Pancreas (tissue), 10 donors: ENCODE data around the gene CD27. TPM values are rescaled to one million over a fixed set of nuclear protein-coding genes. Genes with fewer than 3 reads are reported as not detected.
"Not testable (repeated sequence)": the region's sequence is repeated elsewhere in the genome, so short reads cannot be mapped to it uniquely, and the experiment has no call there.

Source experiments
- ATAC-seq, 4 donors: fragments of 200-7000 bp; cut with Tn5 transposase; one replicate each; pipeline versions ENCODE4 v1.8.0 to v1.9.1; 2020; ENCODE audit warnings: mild to moderate bottlenecking in 4 of 4, moderate library complexity in 4 of 4
- DNase-seq, 6 donors: peaks; one replicate each; pipeline ENCODE4 v3.0.0-alpha.2; 2020
- FAIRE-seq: peaks from 2 replicates; lab custom pipeline; 2012; peaks lifted over from hg19 to GRCh38; lab: Jason Lieb, UNC
- H3K27ac ChIP-seq, 4 donors: fragments of 200-600 bp; sonication (generic); 1 replicate in 3 of 4; 2 replicates in 1 of 4; pipeline versions ENCODE4 v1.5.0 to v1.8.0; 2020
- H3K27me3 ChIP-seq, 4 donors: fragments of 200-600 bp; one replicate each; pipeline ENCODE4 v1.8.0; 2021
- H3K36me3 ChIP-seq, 3 donors: fragments of 200-600 bp; sonication (generic) in 1 of 3; one replicate each; pipeline versions ENCODE4 v1.5.0 to v1.8.0; 2020 to 2021
- H3K4me1 ChIP-seq, 3 donors: fragments of 200-600 bp; one replicate each; pipeline ENCODE4 v1.8.0; 2021
- H3K4me3 ChIP-seq, 4 donors: fragments of 200-600 bp; sonication (generic) in 2 of 4; one replicate each; pipeline versions ENCODE4 v1.5.0 to v1.8.0; 2020 to 2021
- H3K9me3 ChIP-seq, 4 donors: fragments of 200-600 bp; one replicate each; pipeline ENCODE4 v1.8.0; 2021
- CTCF ChIP-seq, 4 donors: fragments of 200-600 bp; sonication (generic) in 3 of 4; IDR thresholded peaks; one replicate each; pipeline versions ENCODE4 v1.5.0 to v1.8.0; 2021; ENCODE audit warnings: antibody characterized with exemption in 4 of 4
- WGBS, 2 donors: extraction: QIAGEN DNeasy Blood & Tissue Kit; methylation state at CpG; one replicate each; pipeline ENCODE4 v1.1.7; 2013; 5-methylcytosine and 5-hydroxymethylcytosine counted together
- intact Hi-C, 3 donors: fragments of 100-400 bp; cut with DNase I; formaldehyde crosslinking; loops; one replicate each; pipeline versions ENCODE4 v1.11.1 to v1.14.2; 2022
- polyA plus RNA-seq, 2 donors: library from polyadenylated mRNA; stranded (reverse); fragments of 200-250 nt; gene quantifications; one replicate each; pipeline ENCODE4 v1.2.3, GENCODE V29; 2013
- total RNA-seq, 6 donors: library from RNA; stranded (reverse); fragmentation: NEBNext Ultra II Directional in 4 of 6; extraction: Animal tissue kit (Norgen Biotek cat#: 25700) in 4 of 6; gene quantifications; one replicate each; pipeline versions ENCODE4 v1.2.1 to v1.2.4, GENCODE V29; 2021 to 2023
- donor health status: healthy with polysubstance abuse.
- donor health status: DM: no; HTN: no; CAD: no; lungs with moderate emphysema.
- donor health status: DM: no; HTN: no; CAD: no.
- donor health status: control.
- donor health status: control.
- donor health status: Bipolar disorder and iron deficiency.
- donor health status: DM: yes; HTN: yes; CAD: no.
- donor health status: DM: no; HTN: no; CAD: no.
- donor health status: DM: no; HTN: no; CAD: no.
- donor health status: DM: yes; HTN: yes; CAD: no.

CD27 gene
- total and polyA plus RNA-seq, 8 donors, result 0.14 to 0.81 (median 0.28) TPM; not detected in 2

- H3K27ac ChIP-seq, result no peak overlapping the region
- DNase-seq, result no peak
- no peak for FAIRE-seq
Measured at GRCh38 chr12:6478416-6478815, 33.7 kb downstream of the CD27 start.

GRCh38 chr12:6488240-6488639 is 43.5 kb downstream of the CD27 start:
- Histone ChIP-seq H3K4me3 (no peak overlapping the region), H3K27ac (no peak overlapping the region), H3K9me3 (no peaks in the 10 kb centered on the region), H3K36me3 (no peaks in the 10 kb centered on the region), H3K27me3 (no peaks in the 10 kb centered on the region), H3K4me1 (peaks cover 0 to 6% (median 0%) of the 10 kb centered on the region in 3 donors)
- ATAC-seq, result no peak
- FAIRE-seq, result no peak
- DNase-seq, result no peak
- WGBS, 2 donors, result 85% methylated on average over 1 of the region's 1 CpG
- intact Hi-C loops, result no loop called here
- no peak for TF ChIP-seq CTCF (IDR thresholded peaks at IDR 0.05)

More at GRCh38 chr12:6478416-6478815, 33.7 kb downstream of the CD27 start:
- no peaks in the 10 kb centered on the region for H3K9me3 ChIP-seq
- no peaks in the 10 kb centered on the region for H3K27me3 ChIP-seq
- H3K4me3 ChIP-seq, result no peak overlapping the region
- intact Hi-C loops, result no loop called here
- no peak for TF ChIP-seq CTCF (IDR thresholded peaks at IDR 0.05)
- H3K4me1 ChIP-seq, result no peaks in the 10 kb centered on the region
- H3K36me3 ChIP-seq, result no peaks in the 10 kb centered on the region
- ATAC-seq, result no peak
- WGBS, 2 donors, result 73 to 83% methylated on average over 20 of the region's 20 CpGs

GRCh38 chr12:6489449-6489848 is 44.7 kb downstream of the CD27 start:
- FAIRE-seq, result no peak
- H3K27ac ChIP-seq, result no peak overlapping the region
- peaks cover 0 to 8% (median 2%) of the 10 kb centered on the region in 3 donors for H3K4me1 ChIP-seq
- no peaks in the 10 kb centered on the region for H3K36me3 ChIP-seq
- intact Hi-C loops, result no loop called here
- no peak for DNase-seq
- no peaks in the 10 kb centered on the region for H3K27me3 ChIP-seq
- no peaks in the 10 kb centered on the region for H3K9me3 ChIP-seq
- no peak overlapping the region for H3K4me3 ChIP-seq
- WGBS, 2 donors, result 61 to 69% methylated on average over 4 of the region's 4 CpGs
- no peak for ATAC-seq
- no peak for TF ChIP-seq CTCF (IDR thresholded peaks at IDR 0.05)

- H3K4me3 ChIP-seq, intact Hi-C loops, FAIRE-seq: not testable (repeated sequence)
Measured at GRCh38 chr12:6490673-6491072, 45.9 kb downstream of the CD27 start.

GRCh38 chr12:6492838-6493496 is 48.2 kb downstream of the CD27 start, which contains the start of gene MRPL51:
Gene MRPL51 (minus strand): TSS chr12:6493262. CDS start chr12:6493136, 126 bp downstream.
- 0 to 1% methylated on average over 39 of the region's 39 CpGs for WGBS, 2 donors
- H3K4me3 ChIP-seq, result peak within 1 kb of the TSS; percentile 58 to 85 (median 76)
- intact Hi-C loops, result no loop called here
- no peak for TF ChIP-seq CTCF (IDR thresholded peaks at IDR 0.05)
- ATAC-seq (peak; percentile 95 to 98 (median 98)), FAIRE-seq (peak; percentile 17), DNase-seq (peak; percentile 94 to 99 (median 98))
- H3K36me3 ChIP-seq, result no peaks in the 10 kb centered on the region
- peaks cover 7 to 16% (median 15%) of the 10 kb centered on the region in 3 donors for H3K4me1 ChIP-seq
- H3K9me3 ChIP-seq, result no peaks in the 10 kb centered on the region
- peak within 1 kb of the TSS; percentile 76 to 94 (median 86) for H3K27ac ChIP-seq
- no peaks in the 10 kb centered on the region for H3K27me3 ChIP-seq

More at GRCh38 chr12:6490673-6491072, 45.9 kb downstream of the CD27 start:
- not testable (repeated sequence) for H3K27ac ChIP-seq, DNase-seq, ATAC-seq, H3K9me3 ChIP-seq, H3K27me3 ChIP-seq, H3K36me3 ChIP-seq
- 94 to 100% methylated on average over 1 of the region's 1 CpG for WGBS, 2 donors
- H3K4me1 ChIP-seq, result peaks cover 7 to 16% (median 15%) of the 10 kb centered on the region in 3 donors
